K562 (cell line): Measurements from ENCODE around the gene MED17.

ENCODE experiments used
- CBFB ChIP-seq: sonication (generic); formaldehyde crosslinking; IDR thresholded peaks from 2 replicates; pipeline ENCODE4 v1.4.0; 2020; ENCODE audit warnings: mild to moderate bottlenecking, missing genetic modification reagents
- CTCF ChIP-seq, 3 experiments: IDR thresholded peaks in 2 of 3; conservative IDR thresholded peaks in 1 of 3; 2 replicates each; pipeline ENCODE4 v1.5.1; 2011 to 2012; ENCODE audit warnings: low read length in 3 of 3, mild to moderate bottlenecking in 3 of 3, control low read depth in 2 of 3, improper control_type of control experiment in 1 of 3, inconsistent platforms in 1 of 3, low read depth in 1 of 3, mixed read lengths in 1 of 3, moderate library complexity in 1 of 3; ENCODE audit not compliant: insufficient read depth in 2 of 3
- FOS ChIP-seq: IDR thresholded peaks from 3 replicates; pipeline ENCODE4 v1.6.1; 2011; ENCODE audit not compliant: insufficient read length; ENCODE audit errors: extremely low read depth
- JUNB ChIP-seq: fragments of 450-650 bp; formaldehyde crosslinking; conservative IDR thresholded peaks from 2 replicates; pipeline ENCODE4 v1.4.0; 2020; ENCODE audit warnings: mild to moderate bottlenecking
- KLF13 ChIP-seq: fragments of 450-650 bp; IDR thresholded peaks from 2 replicates; pipeline ENCODE4 v1.6.1; 2016; ENCODE audit warnings: missing genetic modification characterization, low read depth, mild to moderate bottlenecking, missing compliant biosample characterization, moderate library complexity, borderline replicate concordance
- MYC ChIP-seq, 2 experiments: fragments of 250-450 bp in 1 of 2; sonication (Bioruptor Pico) in 1 of 2; IDR thresholded peaks; 2 replicates each; pipeline versions ENCODE4 v1.5.1 to v1.6.1; 2012 to 2021; ENCODE audit warnings: low read depth in 2 of 2, borderline replicate concordance in 1 of 2, improper control_type of control experiment in 1 of 2, low read length in 1 of 2, mild to moderate bottlenecking in 1 of 2, moderate library complexity in 1 of 2
- RAD21 ChIP-seq, 2 experiments: fragments of 250-450 bp in 1 of 2; fragments of 450-650 bp in 1 of 2; sonication (Bioruptor Pico) in 1 of 2; formaldehyde crosslinking in 1 of 2; IDR thresholded peaks in 1 of 2; conservative IDR thresholded peaks in 1 of 2; 2 replicates each; pipeline versions ENCODE4 v1.4.0 to v1.8.0; 2020 to 2022; ENCODE audit warnings: mild to moderate bottlenecking in 2 of 2, moderate library complexity in 1 of 2
- REST ChIP-seq, 2 experiments: fragments of 450-650 bp; formaldehyde crosslinking in 1 of 2; IDR thresholded peaks; 2 replicates each; pipeline versions ENCODE4 v1.4.0 to v1.6.1; 2014 to 2020; ENCODE audit warnings: mild to moderate bottlenecking in 2 of 2, borderline replicate concordance in 1 of 2, low read depth in 1 of 2
- TBP ChIP-seq: optimal IDR thresholded peaks from 2 replicates; pipeline ENCODE3; 2011; ENCODE audit warnings: low read depth, low read length, improper control_type of control experiment
- TCF7L2 ChIP-seq: fragments of 150-350 bp; IDR thresholded peaks from 2 replicates; pipeline ENCODE4 v1.6.1; 2016; ENCODE audit warnings: low read depth, mild to moderate bottlenecking, low read length, moderate library complexity
- ZNF316 ChIP-seq: fragments of 450-650 bp; IDR thresholded peaks from 2 replicates; pipeline ENCODE4 v1.6.1; 2016
- ZNF644 ChIP-seq: fragments of 200-800 bp; sonication (Bioruptor generic); IDR thresholded peaks from 2 replicates; pipeline ENCODE4 v1.6.1; 2016; ENCODE audit warnings: low read depth, missing genetic modification characterization, missing compliant biosample characterization
- ZNF740 ChIP-seq, 3 experiments: fragments of 200-800 bp in 1 of 3; sonication (Bioruptor generic) in 1 of 3; sonication (generic) in 1 of 3; formaldehyde crosslinking in 1 of 3; IDR thresholded peaks; 2 replicates each; pipeline versions ENCODE4 v1.6.1 to v1.8.0; 2016 to 2022; ENCODE audit warnings: mild to moderate bottlenecking in 2 of 3, missing compliant biosample characterization in 2 of 3, missing genetic modification characterization in 2 of 3, missing genetic modification reagents in 1 of 3

GRCh38 chr11:93772123-93772522, 12.0 kb upstream of the MED17 start:
- TF ChIP-seq ZNF644 (tag) (no peak), RAD21 (CRISPR knock-in tag; conservative IDR thresholded peaks at IDR 0.05 in 1 of 2, IDR thresholded peaks at IDR 0.05 in 1 of 2) (no peak), TBP (no peak), ZNF740 (CRISPR knock-in tag; IDR thresholded peaks at IDR 0.05) (no peak), ZNF740 (tag; IDR thresholded peaks at IDR 0.05) (no peak), MYC (IDR thresholded peaks at IDR 0.05; ENCODE audit: low read depth, low read length) (no peak), MYC (CRISPR knock-in tag; IDR thresholded peaks at IDR 0.05; ENCODE audit: borderline replicate concordance, low read depth) (no peak), CTCF (IDR thresholded peaks at IDR 0.05 in 2 of 3, conservative IDR thresholded peaks at IDR 0.05 in 1 of 3; ENCODE audit: insufficient read depth in 2 of 3, low read depth in 1 of 3, low read length in 3 of 3) (no peak), TCF7L2 (no peak), REST (IDR thresholded peaks at IDR 0.05; ENCODE audit: borderline replicate concordance) (no peak), REST (CRISPR knock-in tag; IDR thresholded peaks at IDR 0.05; ENCODE audit: low read depth) (no peak), JUNB (CRISPR knock-in tag) (no peak), KLF13 (tag) (no peak), CBFB (CRISPR knock-in tag) (no peak), ZNF316 (no peak), FOS (no peak)
